ENCODE measurements around the gene RCL1. TPM values are rescaled to one million over a fixed set of nuclear protein-coding genes. Genes with fewer than 3 reads are reported as not detected.
A peak's percentile ranks its signal among the peaks of the same experiment; 100 is the strongest.

Gene RCL1
- total and polyA plus RNA-seq, 2 of the 13 experiments (the other 11 are each of a cell fraction or from before 2014, with no cell fraction given) = 22.3 to 31.6 TPM

DNA sequence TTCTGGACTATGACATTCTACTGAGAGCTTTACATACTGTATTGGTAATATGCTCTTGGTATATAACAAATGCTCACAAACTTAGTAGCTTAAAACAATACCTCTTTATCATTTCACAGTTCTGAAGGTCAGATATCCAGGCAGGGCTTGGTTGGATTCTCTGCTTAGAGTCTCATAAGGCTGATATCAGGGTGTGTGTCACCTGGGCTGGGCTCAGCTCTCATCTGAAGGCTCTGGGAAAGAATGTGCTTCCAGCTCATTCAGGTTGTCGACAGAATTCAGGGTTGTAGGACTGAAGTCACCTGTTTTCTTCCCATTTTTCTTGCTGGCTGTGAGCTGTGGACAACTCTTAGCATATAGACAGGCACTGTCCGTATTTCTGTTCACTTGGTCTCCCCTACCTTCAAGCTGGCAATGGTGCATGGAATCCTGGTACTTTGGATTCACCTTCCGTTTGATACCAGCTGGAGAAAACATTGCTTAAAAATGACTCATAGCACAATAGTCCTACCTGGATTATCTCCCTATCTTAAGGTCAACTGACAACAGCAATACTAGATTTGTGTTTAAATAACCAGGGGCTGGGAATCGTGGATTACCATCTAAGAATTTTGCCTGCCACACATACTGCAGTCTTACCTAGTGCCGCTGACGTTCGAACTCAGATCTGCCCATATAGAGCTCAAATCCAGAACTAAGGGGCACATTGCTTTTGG is 69.2 kb downstream of the RCL1 start (continued):
- TF ChIP-seq, protein P1, sequence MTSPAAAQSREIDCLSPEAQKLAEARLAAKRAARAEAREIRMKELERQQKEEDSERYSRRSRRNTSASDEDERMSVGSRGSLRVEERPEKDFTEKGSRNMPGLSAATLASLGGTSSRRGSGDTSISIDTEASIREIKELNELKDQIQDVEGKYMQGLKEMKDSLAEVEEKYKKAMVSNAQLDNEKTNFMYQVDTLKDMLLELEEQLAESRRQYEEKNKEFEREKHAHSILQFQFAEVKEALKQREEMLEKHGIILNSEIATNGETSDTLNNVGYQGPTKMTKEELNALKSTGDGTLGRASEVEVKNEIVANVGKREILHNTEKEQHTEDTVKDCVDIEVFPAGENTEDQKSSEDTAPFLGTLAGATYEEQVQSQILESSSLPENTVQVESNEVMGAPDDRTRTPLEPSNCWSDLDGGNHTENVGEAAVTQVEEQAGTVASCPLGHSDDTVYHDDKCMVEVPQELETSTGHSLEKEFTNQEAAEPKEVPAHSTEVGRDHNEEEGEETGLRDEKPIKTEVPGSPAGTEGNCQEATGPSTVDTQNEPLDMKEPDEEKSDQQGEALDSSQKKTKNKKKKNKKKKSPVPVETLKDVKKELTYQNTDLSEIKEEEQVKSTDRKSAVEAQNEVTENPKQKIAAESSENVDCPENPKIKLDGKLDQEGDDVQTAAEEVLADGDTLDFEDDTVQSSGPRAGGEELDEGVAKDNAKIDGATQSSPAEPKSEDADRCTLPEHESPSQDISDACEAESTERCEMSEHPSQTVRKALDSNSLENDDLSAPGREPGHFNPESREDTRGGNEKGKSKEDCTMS (CRISPR knock-in tag; conservative IDR thresholded peaks at IDR 0.05) = no peak
- TF ChIP-seq, protein P2, sequence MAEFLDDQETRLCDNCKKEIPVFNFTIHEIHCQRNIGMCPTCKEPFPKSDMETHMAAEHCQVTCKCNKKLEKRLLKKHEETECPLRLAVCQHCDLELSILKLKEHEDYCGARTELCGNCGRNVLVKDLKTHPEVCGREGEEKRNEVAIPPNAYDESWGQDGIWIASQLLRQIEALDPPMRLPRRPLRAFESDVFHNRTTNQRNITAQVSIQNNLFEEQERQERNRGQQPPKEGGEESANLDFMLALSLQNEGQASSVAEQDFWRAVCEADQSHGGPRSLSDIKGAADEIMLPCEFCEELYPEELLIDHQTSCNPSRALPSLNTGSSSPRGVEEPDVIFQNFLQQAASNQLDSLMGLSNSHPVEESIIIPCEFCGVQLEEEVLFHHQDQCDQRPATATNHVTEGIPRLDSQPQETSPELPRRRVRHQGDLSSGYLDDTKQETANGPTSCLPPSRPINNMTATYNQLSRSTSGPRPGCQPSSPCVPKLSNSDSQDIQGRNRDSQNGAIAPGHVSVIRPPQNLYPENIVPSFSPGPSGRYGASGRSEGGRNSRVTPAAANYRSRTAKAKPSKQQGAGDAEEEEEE (CRISPR knock-in tag; IDR thresholded peaks at IDR 0.05; ENCODE audit: borderline replicate concordance) = no peak
- TF ChIP-seq ZNF530 (CRISPR knock-in tag; IDR thresholded peaks at IDR 0.05; ENCODE audit: low read depth) (no peak), GATA4 (IDR thresholded peaks at IDR 0.05; ENCODE audit: borderline replicate concordance, low read depth) (peak; percentile 17; the same call in 1 of the 2 replicates), CBX2 (IDR thresholded peaks at IDR 0.05; ENCODE audit: low read depth, low read length) (no peak), CBX2 (CRISPR knock-in tag; IDR thresholded peaks at IDR 0.05; ENCODE audit: low read depth) (no peak), ZNF572 (CRISPR knock-in tag; IDR thresholded peaks at IDR 0.05) (no peak), ZNF839 (CRISPR knock-in tag; IDR thresholded peaks at IDR 0.05; ENCODE audit: borderline replicate concordance) (no peak), TCF7L2 (IDR thresholded peaks at IDR 0.05; ENCODE audit: low read depth, low read length) (no peak), AGO1 (IDR thresholded peaks at IDR 0.05; ENCODE audit: low read depth, low read length, poor library complexity, severe bottlenecking) (no peak), GABPB1 (CRISPR knock-in tag; IDR thresholded peaks at IDR 0.05) (no peak)
- TF ChIP-seq, protein P3, sequence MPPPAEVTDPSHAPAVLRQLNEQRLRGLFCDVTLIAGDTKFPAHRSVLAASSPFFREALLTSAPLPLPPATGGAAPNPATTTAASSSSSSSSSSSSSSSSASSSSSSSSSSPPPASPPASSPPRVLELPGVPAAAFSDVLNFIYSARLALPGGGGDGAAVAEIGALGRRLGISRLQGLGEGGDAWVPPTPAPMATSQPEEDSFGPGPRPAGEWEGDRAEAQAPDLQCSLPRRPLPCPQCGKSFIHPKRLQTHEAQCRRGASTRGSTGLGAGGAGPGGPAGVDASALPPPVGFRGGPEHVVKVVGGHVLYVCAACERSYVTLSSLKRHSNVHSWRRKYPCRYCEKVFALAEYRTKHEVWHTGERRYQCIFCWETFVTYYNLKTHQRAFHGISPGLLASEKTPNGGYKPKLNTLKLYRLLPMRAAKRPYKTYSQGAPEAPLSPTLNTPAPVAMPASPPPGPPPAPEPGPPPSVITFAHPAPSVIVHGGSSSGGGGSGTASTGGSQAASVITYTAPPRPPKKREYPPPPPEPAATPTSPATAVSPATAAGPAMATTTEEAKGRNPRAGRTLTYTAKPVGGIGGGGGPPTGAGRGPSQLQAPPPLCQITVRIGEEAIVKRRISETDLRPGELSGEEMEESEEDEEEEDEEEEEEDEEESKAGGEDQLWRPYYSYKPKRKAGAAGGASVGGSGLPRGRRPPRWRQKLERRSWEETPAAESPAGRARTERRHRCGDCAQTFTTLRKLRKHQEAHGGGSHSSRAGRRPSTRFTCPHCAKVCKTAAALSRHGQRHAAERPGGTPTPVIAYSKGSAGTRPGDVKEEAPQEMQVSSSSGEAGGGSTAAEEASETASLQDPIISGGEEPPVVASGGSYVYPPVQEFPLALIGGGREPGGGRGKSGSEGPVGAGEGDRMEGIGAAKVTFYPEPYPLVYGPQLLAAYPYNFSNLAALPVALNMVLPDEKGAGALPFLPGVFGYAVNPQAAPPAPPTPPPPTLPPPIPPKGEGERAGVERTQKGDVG (CRISPR knock-in tag; IDR thresholded peaks at IDR 0.05; ENCODE audit: borderline replicate concordance) = no peak
- TF ChIP-seq, protein P4, sequence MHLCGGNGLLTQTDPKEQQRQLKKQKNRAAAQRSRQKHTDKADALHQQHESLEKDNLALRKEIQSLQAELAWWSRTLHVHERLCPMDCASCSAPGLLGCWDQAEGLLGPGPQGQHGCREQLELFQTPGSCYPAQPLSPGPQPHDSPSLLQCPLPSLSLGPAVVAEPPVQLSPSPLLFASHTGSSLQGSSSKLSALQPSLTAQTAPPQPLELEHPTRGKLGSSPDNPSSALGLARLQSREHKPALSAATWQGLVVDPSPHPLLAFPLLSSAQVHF (CRISPR knock-in tag; IDR thresholded peaks at IDR 0.05) = no peak
- TF ChIP-seq, protein P5, sequence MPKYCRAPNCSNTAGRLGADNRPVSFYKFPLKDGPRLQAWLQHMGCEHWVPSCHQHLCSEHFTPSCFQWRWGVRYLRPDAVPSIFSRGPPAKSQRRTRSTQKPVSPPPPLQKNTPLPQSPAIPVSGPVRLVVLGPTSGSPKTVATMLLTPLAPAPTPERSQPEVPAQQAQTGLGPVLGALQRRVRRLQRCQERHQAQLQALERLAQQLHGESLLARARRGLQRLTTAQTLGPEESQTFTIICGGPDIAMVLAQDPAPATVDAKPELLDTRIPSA (CRISPR knock-in tag; IDR thresholded peaks at IDR 0.05; ENCODE audit: borderline replicate concordance) = no peak
- TF ChIP-seq, protein P6, sequence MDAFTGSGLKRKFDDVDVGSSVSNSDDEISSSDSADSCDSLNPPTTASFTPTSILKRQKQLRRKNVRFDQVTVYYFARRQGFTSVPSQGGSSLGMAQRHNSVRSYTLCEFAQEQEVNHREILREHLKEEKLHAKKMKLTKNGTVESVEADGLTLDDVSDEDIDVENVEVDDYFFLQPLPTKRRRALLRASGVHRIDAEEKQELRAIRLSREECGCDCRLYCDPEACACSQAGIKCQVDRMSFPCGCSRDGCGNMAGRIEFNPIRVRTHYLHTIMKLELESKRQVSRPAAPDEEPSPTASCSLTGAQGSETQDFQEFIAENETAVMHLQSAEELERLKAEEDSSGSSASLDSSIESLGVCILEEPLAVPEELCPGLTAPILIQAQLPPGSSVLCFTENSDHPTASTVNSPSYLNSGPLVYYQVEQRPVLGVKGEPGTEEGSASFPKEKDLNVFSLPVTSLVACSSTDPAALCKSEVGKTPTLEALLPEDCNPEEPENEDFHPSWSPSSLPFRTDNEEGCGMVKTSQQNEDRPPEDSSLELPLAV (CRISPR knock-in tag; conservative IDR thresholded peaks at IDR 0.05; ENCODE audit: low read depth) = no peak
- TF ChIP-seq, protein P7, sequence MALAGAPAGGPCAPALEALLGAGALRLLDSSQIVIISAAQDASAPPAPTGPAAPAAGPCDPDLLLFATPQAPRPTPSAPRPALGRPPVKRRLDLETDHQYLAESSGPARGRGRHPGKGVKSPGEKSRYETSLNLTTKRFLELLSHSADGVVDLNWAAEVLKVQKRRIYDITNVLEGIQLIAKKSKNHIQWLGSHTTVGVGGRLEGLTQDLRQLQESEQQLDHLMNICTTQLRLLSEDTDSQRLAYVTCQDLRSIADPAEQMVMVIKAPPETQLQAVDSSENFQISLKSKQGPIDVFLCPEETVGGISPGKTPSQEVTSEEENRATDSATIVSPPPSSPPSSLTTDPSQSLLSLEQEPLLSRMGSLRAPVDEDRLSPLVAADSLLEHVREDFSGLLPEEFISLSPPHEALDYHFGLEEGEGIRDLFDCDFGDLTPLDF (CRISPR knock-in tag; IDR thresholded peaks at IDR 0.05) = no peak

Measured in HepG2 (cell line).